IMR-90 (cell line): ENCODE data around the gene RIMS4. TPM values are rescaled to one million over a fixed set of nuclear protein-coding genes. Genes with fewer than 3 reads are reported as not detected.

Experiments
- ATAC-seq: fragments of 200-7000 bp; cut with Tn5 transposase; 2 replicates; pipeline ENCODE4 v1.9.1; 2020; ENCODE audit warnings: low read depth, mild to moderate bottlenecking, moderate library complexity
- BruUV-seq: library from RNA; stranded (reverse); fragments of 400-500 nt; replicated peaks from 2 replicates; lab custom pipeline; 2021; lab: Mats Ljungman, UMichigan
- CTCF ChIA-PET: fragments of 300-600 bp; formaldehyde crosslinking; extraction: SDS; loops from one replicate; lab custom pipeline; 2021; ENCODE audit warnings: antibody characterized with exemption; lab: Yijun Ruan, JAX
- POLR2A ChIA-PET: fragments of 300-600 bp; sonication (Branson Sonifier 250); formaldehyde crosslinking; loops from one replicate; lab custom pipeline; 2022; ENCODE audit warnings: antibody characterized with exemption; ENCODE audit not compliant: unreplicated experiment; lab: Charles Lee
- DNase-seq: peaks from one replicate; pipeline ENCODE4 v3.0.0; 2013
- H2AFZ ChIP-seq: replicated peaks from 2 replicates; pipeline ENCODE3; 2013; ENCODE audit warnings: low read length, mild to moderate bottlenecking; ENCODE audit not compliant: poor library complexity
- H2AK5ac ChIP-seq: 2 replicates; pipeline ENCODE4 v1.6.1; 2013; ENCODE audit warnings: low read depth, low read length, inconsistent platforms
- H2AK9ac ChIP-seq: replicated peaks from 2 replicates; pipeline ENCODE3; 2013; ENCODE audit warnings: mild to moderate bottlenecking, low read depth, low read length, moderate library complexity; ENCODE audit not compliant: poor library complexity
- H2BK120ac ChIP-seq: 2 replicates; pipeline ENCODE4 v1.6.1; 2013; ENCODE audit warnings: low read depth, low read length, inconsistent platforms
- H2BK15ac ChIP-seq: 3 replicates; pipeline ENCODE4 v1.6.1; 2013; ENCODE audit warnings: low read depth, low read length, inconsistent platforms
- H2BK20ac ChIP-seq: 2 replicates; pipeline ENCODE4 v1.6.1; 2013; ENCODE audit warnings: low read depth, mild to moderate bottlenecking, inconsistent platforms, low read length, moderate library complexity
- H2BK5ac ChIP-seq: 2 replicates; pipeline ENCODE4 v1.6.1; 2013; ENCODE audit warnings: mild to moderate bottlenecking, low read depth, low read length, inconsistent platforms; ENCODE audit not compliant: poor library complexity, severe bottlenecking
- H3K14ac ChIP-seq: replicated peaks from 2 replicates; pipeline ENCODE4 v1.6.1; 2013; ENCODE audit warnings: low read depth, low read length, inconsistent platforms
- H3K18ac ChIP-seq: 2 replicates; pipeline ENCODE4 v1.6.1; 2013; ENCODE audit warnings: low read depth, low read length, control low read depth
- H3K23ac ChIP-seq: 2 replicates; pipeline ENCODE4 v1.6.1; 2013; ENCODE audit warnings: low read depth, low read length, inconsistent platforms
- H3K27ac ChIP-seq: 2 replicates; pipeline ENCODE4 v1.5.1; 2013; ENCODE audit warnings: mild to moderate bottlenecking, control low read depth, low read length; ENCODE audit not compliant: insufficient read depth
- H3K27me3 ChIP-seq: 2 replicates; pipeline ENCODE4 v1.6.1; 2013; ENCODE audit warnings: low read length; ENCODE audit not compliant: control insufficient read depth, insufficient read depth
- H3K36me3 ChIP-seq: 2 replicates; pipeline ENCODE4 v1.6.1; 2013; ENCODE audit warnings: low read length, mixed read lengths; ENCODE audit not compliant: control insufficient read depth, insufficient read depth
- H3K4ac ChIP-seq: 2 replicates; pipeline ENCODE4 v1.6.1; 2013; ENCODE audit warnings: low read depth, low read length, inconsistent platforms
- H3K4me1 ChIP-seq: 2 replicates; pipeline ENCODE4 v1.6.1; 2013; ENCODE audit warnings: low read length, mixed read lengths; ENCODE audit not compliant: control insufficient read depth, insufficient read depth
- H3K4me2 ChIP-seq: 2 replicates; pipeline ENCODE4 v1.6.1; 2013; ENCODE audit warnings: low read depth, mild to moderate bottlenecking, control low read depth, low read length, moderate library complexity
- H3K4me3 ChIP-seq: 2 replicates; pipeline ENCODE4 v1.5.1; 2013; ENCODE audit warnings: low read depth, mild to moderate bottlenecking, control low read depth, low read length, moderate library complexity; ENCODE audit not compliant: insufficient read depth
- H3K56ac ChIP-seq: 2 replicates; pipeline ENCODE4 v1.6.1; 2013; ENCODE audit warnings: low read length, inconsistent platforms; ENCODE audit not compliant: insufficient read depth; ENCODE audit errors: extremely low read depth
- H3K79me1 ChIP-seq, 2 experiments: 2 replicates each; pipeline ENCODE4 v1.6.1; 2013; ENCODE audit warnings: low read length in 2 of 2, inconsistent platforms in 1 of 2, low read depth in 1 of 2
- H3K9ac ChIP-seq: 2 replicates; pipeline ENCODE4 v1.6.1; 2013; ENCODE audit warnings: low read depth, low read length, control low read depth
- H3K9me1 ChIP-seq: 2 replicates; pipeline ENCODE4 v1.6.1; 2013; ENCODE audit warnings: low read length, inconsistent platforms; ENCODE audit not compliant: insufficient read depth
- H3K9me3 ChIP-seq: 2 replicates; pipeline ENCODE4 v1.6.1; 2013; ENCODE audit warnings: low read length; ENCODE audit not compliant: control insufficient read depth, insufficient read depth
- H4K20me1 ChIP-seq: 2 replicates; pipeline ENCODE4 v1.6.1; 2013; ENCODE audit warnings: low read length, inconsistent platforms; ENCODE audit not compliant: insufficient read depth
- H4K5ac ChIP-seq: 2 replicates; pipeline ENCODE4 v1.6.1; 2013; ENCODE audit warnings: mild to moderate bottlenecking, low read depth, low read length, control low read depth
- H4K8ac ChIP-seq, 2 experiments: 2 replicates each; pipeline ENCODE4 v1.6.1; 2013; ENCODE audit warnings: low read depth in 2 of 2, low read length in 2 of 2, control low read depth in 1 of 2, inconsistent platforms in 1 of 2
- H4K91ac ChIP-seq: 2 replicates; pipeline ENCODE4 v1.6.1; 2013; ENCODE audit warnings: low read depth, low read length, inconsistent platforms; ENCODE audit not compliant: insufficient read depth
- BHLHE40 ChIP-seq: fragments of 150-350 bp; IDR thresholded peaks from 2 replicates; pipeline ENCODE4 v1.6.1; 2016; ENCODE audit warnings: mild to moderate bottlenecking, low read depth, low read length
- CEBPB ChIP-seq: IDR thresholded peaks from 2 replicates; pipeline ENCODE4 v1.6.1; 2012; ENCODE audit warnings: low read depth, low read length, improper control_type of control experiment
- CHD1 ChIP-seq: IDR thresholded peaks from 2 replicates; pipeline ENCODE4 v1.6.1; 2012; ENCODE audit warnings: low read depth, low read length, improper control_type of control experiment
- CTCF ChIP-seq: conservative IDR thresholded peaks from 2 replicates; pipeline ENCODE4 v1.5.1; 2012; ENCODE audit warnings: mild to moderate bottlenecking, low read depth, low read length, improper control_type of control experiment
- FOS ChIP-seq: fragments of 150-350 bp; IDR thresholded peaks from 2 replicates; pipeline ENCODE4 v1.6.1; 2016; ENCODE audit warnings: low read depth, low read length
- MAFK ChIP-seq: IDR thresholded peaks from 2 replicates; pipeline ENCODE4 v1.6.1; 2012; ENCODE audit warnings: low read depth, low read length, improper control_type of control experiment
- MAZ ChIP-seq: IDR thresholded peaks from 2 replicates; pipeline ENCODE4 v1.6.1; 2012; ENCODE audit warnings: low read depth, mild to moderate bottlenecking, low read length, improper control_type of control experiment, moderate library complexity, borderline replicate concordance
- MXI1 ChIP-seq: IDR thresholded peaks from 2 replicates; pipeline ENCODE4 v1.6.1; 2012; ENCODE audit warnings: low read depth, mild to moderate bottlenecking, low read length, moderate library complexity, borderline replicate concordance
- NFE2L2 ChIP-seq: fragments of 150-350 bp; IDR thresholded peaks from 2 replicates; pipeline ENCODE4 v1.6.1; 2016; ENCODE audit warnings: low read depth, mild to moderate bottlenecking, low read length
- POLR2A ChIP-seq: IDR thresholded peaks from 2 replicates; pipeline ENCODE4 v1.6.1; 2012; ENCODE audit warnings: mild to moderate bottlenecking, low read depth, low read length
- RAD21 ChIP-seq: IDR thresholded peaks from 2 replicates; pipeline ENCODE4 v1.6.1; 2012; ENCODE audit warnings: low read length, improper control_type of control experiment
- SMC3 ChIP-seq: fragments of 150-350 bp; IDR thresholded peaks from 2 replicates; pipeline ENCODE4 v1.6.1; 2016; ENCODE audit warnings: low read depth, mild to moderate bottlenecking, antibody characterized with exemption, low read length, moderate library complexity
- USF2 ChIP-seq: fragments of 150-350 bp; IDR thresholded peaks from 2 replicates; pipeline ENCODE4 v1.6.1; 2017; ENCODE audit warnings: mild to moderate bottlenecking, antibody characterized with exemption, low read length, low read depth
- WGBS, 2 experiments: methylation state at CpG; one replicate each; pipeline versions ENCODE4 v1.1.5 to v1.1.7; 2013; ENCODE audit warnings: missing lambda C conversion rate in 2 of 2; ENCODE audit not compliant: insufficient read length in 1 of 2; ENCODE audit errors: extremely low coverage in 2 of 2; 5-methylcytosine and 5-hydroxymethylcytosine counted together
- dilution Hi-C: fragments of 300-500 bp; cut with HindIII; formaldehyde crosslinking; loops from one replicate; pipeline ENCODE4 v1.14.3; 2018; ENCODE audit warnings: low sequenced_read_pairs; ENCODE audit not compliant: unreplicated experiment
- in situ Hi-C: fragments of 300-500 bp; cut with MboI; formaldehyde crosslinking; loops from 3 replicates; pipeline ENCODE4 v1.14.3; 2019; ENCODE audit warnings: low sequenced_read_pairs, inconsistent platforms, mixed read lengths
- intact Hi-C: fragments of 100-400 bp; cut with micrococcal nuclease; formaldehyde crosslinking; loops from 2 replicates; pipeline ENCODE4 v1.10.0; 2022
- polyA plus RNA-seq, 3 experiments: library from polyadenylated mRNA; depleted of rRNA; stranded (reverse); fragments of >200 nt; gene quantifications; 2 replicates each; pipeline ENCODE4 v1.2.3, GENCODE V29; 2012; ENCODE audit warnings: low replicate concordance in 1 of 3
- total RNA-seq: library from RNA; depleted of rRNA; stranded (reverse); fragments of >200 nt; gene quantifications from 2 replicates; pipeline ENCODE4 v1.2.3, GENCODE V29; 2012
- TF ChIP-seq, protein P1 (sequence below): fragments of 150-350 bp; IDR thresholded peaks from 2 replicates; pipeline ENCODE4 v1.6.1; 2016; ENCODE audit warnings: low read depth, mild to moderate bottlenecking, low read length, moderate library complexity, borderline replicate concordance

The RIMS4 gene
- total and polyA plus RNA-seq, 2 of the 4 experiments (the other 2 are of a cell fraction): not detected

GRCh38 chr20:44810061-44810390 is 320 bp downstream of the RIMS4 start:
- Histone ChIP-seq H3K18ac (no peak overlapping the region), H3K27me3 (peaks cover 61% of the 10 kb centered on the region), H2BK15ac (no peak overlapping the region), H2AFZ (no peak overlapping the region), H3K79me1 (no peaks in the 10 kb centered on the region), H3K9me1 (no peaks in the 10 kb centered on the region), H3K9me3 (peaks cover 14% of the 10 kb centered on the region), H4K5ac (no peak overlapping the region), H3K4me3 (no peak overlapping the region), H3K4ac (no peak overlapping the region), H3K9ac (no peak overlapping the region), H4K20me1 (no peaks in the 10 kb centered on the region), H4K8ac (no peak overlapping the region), H3K36me3 (no peaks in the 10 kb centered on the region), H3K4me2 (no peak overlapping the region), H2AK9ac (no peak overlapping the region), H3K56ac (no peak overlapping the region), H3K14ac (no peak overlapping the region), H3K27ac (no peak overlapping the region), H4K91ac (no peak overlapping the region), H3K4me1 (no peaks in the 10 kb centered on the region), H2AK5ac (no peak overlapping the region), H2BK5ac (no peak overlapping the region), H2BK120ac (no peak overlapping the region), H3K23ac (no peak overlapping the region), H2BK20ac (no peak overlapping the region)
- POLR2A ChIA-PET: no interaction called here
- 1% methylated on average over 30 of the region's 49 CpGs; no CpG with 5 or more reads in 1 of the 2 experiments for WGBS, 2 experiments
- CTCF ChIA-PET: no interaction called here
- no TSS peak for BruUV-seq
- TF ChIP-seq USF2: no peak
- TF ChIP-seq CEBPB: no peak
- TF ChIP-seq, protein P1, sequence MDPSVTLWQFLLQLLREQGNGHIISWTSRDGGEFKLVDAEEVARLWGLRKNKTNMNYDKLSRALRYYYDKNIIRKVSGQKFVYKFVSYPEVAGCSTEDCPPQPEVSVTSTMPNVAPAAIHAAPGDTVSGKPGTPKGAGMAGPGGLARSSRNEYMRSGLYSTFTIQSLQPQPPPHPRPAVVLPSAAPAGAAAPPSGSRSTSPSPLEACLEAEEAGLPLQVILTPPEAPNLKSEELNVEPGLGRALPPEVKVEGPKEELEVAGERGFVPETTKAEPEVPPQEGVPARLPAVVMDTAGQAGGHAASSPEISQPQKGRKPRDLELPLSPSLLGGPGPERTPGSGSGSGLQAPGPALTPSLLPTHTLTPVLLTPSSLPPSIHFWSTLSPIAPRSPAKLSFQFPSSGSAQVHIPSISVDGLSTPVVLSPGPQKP: no peak
- TF ChIP-seq MXI1: no peak
- TF ChIP-seq POLR2A: no peak
- TF ChIP-seq SMC3: no peak
- TF ChIP-seq MAZ: no peak
- no peak for TF ChIP-seq CTCF
- no peak for TF ChIP-seq BHLHE40
- TF ChIP-seq NFE2L2: no peak
- TF ChIP-seq MAFK: no peak
- no peak for TF ChIP-seq FOS
- TF ChIP-seq RAD21: no peak
- no peak for TF ChIP-seq CHD1
- dilution Hi-C loops: no loop called here
- DNase-seq (no peak), ATAC-seq (peak; percentile 42)
- in situ Hi-C loops: no loop called here
- intact Hi-C loops: no loop called here
